ENCODE data around the gene AMZ1.

DNA sequence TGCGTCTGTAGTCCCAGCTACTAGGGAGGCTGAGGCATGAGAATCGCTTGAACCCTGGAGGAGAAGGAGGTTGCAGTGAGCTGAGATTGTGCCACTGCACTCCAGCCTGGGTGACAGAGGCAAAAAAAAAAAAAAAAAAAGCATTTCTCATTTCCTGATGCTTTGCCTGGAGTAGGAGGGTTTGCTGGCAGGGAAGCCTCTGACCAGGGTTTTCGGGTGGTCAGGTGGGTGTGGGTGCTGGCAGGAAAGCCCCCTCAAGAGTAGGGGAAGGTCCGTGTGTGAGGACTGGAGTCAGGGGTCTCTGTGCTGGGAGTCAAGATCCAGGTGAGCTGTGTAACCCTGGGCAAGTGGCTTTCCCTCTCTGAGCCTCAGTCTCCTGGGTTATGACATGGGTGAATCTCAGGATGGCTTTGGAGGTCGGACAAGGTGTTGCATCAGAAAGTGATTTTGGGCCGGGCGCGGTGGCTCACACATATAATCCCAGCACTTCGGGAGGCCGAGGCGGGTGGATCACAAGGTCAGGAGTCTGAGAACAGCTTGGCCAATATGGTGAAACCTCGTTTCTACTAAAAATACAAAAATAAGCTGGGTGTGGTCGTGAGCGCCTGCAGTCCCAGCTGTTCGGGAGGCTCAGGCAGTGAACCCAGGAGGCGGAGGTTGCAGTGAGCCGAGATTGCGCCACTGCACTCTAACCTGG lies 3.2 kb downstream of the AMZ1 start:
- TF ChIP-seq EZH2 (IDR thresholded peaks at IDR 0.05) (no peak), EZH2phosphoT487 (IDR thresholded peaks at IDR 0.05) (no peak)
- TF ChIP-seq, protein P1, sequence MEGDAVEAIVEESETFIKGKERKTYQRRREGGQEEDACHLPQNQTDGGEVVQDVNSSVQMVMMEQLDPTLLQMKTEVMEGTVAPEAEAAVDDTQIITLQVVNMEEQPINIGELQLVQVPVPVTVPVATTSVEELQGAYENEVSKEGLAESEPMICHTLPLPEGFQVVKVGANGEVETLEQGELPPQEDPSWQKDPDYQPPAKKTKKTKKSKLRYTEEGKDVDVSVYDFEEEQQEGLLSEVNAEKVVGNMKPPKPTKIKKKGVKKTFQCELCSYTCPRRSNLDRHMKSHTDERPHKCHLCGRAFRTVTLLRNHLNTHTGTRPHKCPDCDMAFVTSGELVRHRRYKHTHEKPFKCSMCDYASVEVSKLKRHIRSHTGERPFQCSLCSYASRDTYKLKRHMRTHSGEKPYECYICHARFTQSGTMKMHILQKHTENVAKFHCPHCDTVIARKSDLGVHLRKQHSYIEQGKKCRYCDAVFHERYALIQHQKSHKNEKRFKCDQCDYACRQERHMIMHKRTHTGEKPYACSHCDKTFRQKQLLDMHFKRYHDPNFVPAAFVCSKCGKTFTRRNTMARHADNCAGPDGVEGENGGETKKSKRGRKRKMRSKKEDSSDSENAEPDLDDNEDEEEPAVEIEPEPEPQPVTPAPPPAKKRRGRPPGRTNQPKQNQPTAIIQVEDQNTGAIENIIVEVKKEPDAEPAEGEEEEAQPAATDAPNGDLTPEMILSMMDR (IDR thresholded peaks at IDR 0.05), result no peak

Data from neural progenitor cell (in vitro differentiated cells).